Measurements from ENCODE around the gene RAP1GAP2. TPM values are rescaled to one million over a fixed set of nuclear protein-coding genes. Genes with fewer than 3 reads are reported as not detected.

RAP1GAP2 gene
- polyA plus RNA-seq, 4 donors, result 4.9 to 24.6 (median 8.4) TPM

DNA sequence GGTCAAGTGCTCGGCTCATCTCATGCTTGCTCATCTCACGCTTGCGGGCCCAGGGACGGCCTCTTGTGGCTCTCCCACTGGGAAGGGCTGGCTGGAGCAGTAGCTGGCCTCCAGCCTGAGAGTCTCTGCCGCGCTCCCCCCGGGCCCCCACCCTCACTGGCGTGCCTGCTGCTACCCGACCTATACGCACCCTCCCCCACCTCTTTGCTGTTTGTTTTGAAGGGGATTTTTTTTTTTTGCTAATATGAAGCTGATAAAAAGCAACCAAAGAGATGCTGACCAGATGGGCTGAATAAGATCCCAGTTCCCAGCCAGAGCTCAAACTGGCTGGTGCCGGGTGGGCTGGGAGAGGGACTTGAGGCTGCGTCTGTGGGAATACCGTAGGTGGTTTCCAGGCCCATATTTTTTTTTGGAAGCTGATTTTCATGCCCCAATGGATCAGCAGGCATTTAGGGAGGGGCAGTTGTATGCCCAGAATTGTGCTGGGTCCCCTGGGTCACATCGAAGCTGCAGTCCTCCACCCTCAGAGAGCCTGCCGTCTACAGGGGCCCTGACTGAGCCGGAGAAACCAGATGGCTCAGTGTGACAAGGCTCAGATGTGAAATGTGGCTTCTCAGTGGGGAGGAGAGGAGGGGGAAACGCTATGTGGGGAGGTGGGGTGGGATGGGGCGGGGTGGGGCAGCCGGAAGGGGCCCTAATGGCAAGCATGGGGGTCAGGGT, 115.0 kb downstream of the RAP1GAP2 start:
- H3K27ac ChIP-seq (ENCODE audit: low read depth in 1 of 3, low read length in 2 of 3), result no peak overlapping the region
- no peak overlapping the region for H3K4me3 ChIP-seq (ENCODE audit: low read depth in 1 of 3, low read length in 3 of 3)
- H3K4me1 ChIP-seq (ENCODE audit: control insufficient read depth in 3 of 3, insufficient read depth in 2 of 3, low read depth in 1 of 3, low read length in 2 of 3), result no peaks in the 10 kb centered on the region
- no peaks in the 10 kb centered on the region for H3K27me3 ChIP-seq (ENCODE audit: control insufficient read depth in 3 of 3, insufficient read depth in 3 of 3, low read length in 3 of 3)
- peaks cover 0 to 36% (median 0%) of the 10 kb centered on the region in 3 donors for H3K36me3 ChIP-seq (ENCODE audit: control insufficient read depth in 3 of 3, insufficient read depth in 2 of 3, low read depth in 1 of 3, low read length in 3 of 3)
- WGBS, 3 donors, result 55 to 80% (median 70%) methylated on average over 19 of the region's 19 CpGs
- H3K9me3 ChIP-seq (ENCODE audit: control insufficient read depth in 2 of 2, insufficient read depth in 1 of 2, low read depth in 1 of 2, low read length in 1 of 2), result peaks cover 0 to 4% of the 10 kb centered on the region in 2 donors
- DNase-seq (no peak), FAIRE-seq (no peak)

DNA sequence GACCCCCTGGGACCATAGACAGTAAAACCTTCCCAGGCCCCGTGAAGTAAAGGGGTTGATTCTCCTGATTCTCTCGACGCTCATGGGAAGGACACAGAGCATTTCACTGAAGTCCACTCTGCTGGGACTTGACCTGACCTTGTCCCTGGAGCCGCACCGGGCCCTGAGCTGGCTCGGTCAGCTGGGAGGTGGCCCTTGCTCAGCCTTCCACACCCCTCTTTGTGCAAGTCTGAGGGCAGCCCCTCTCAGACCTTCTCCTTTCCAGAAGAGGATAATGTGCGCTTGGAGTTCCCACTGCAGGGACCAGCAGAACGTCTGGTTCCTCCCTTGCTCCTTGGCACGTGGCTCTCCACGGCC, 115.5 kb downstream of the RAP1GAP2 start:
- peaks cover 0 to 4% of the 10 kb centered on the region in 2 donors for H3K9me3 ChIP-seq (ENCODE audit: control insufficient read depth in 2 of 2, insufficient read depth in 1 of 2, low read depth in 1 of 2, low read length in 1 of 2)

DNA sequence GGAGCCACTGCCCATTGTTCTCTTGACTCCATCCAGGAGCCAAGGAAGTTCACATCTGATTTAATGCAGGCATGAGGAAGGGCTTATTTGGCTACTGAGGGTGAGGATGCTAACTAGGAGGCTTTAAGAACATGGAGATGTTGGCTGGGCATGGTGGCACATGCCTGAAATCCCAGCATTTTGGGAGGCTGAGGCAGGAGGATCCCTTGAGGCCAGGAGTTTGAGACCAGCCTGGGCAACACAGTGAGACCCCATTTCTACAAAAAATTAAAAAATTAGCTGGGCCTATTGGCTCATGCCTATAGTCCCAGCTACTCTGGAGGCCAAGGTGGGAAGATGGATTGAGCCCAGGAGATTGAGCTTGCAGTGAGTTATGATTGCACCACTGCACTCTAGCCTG, 116.5 kb downstream of the RAP1GAP2 start:
- peaks cover 0 to 31% (median 0%) of the 10 kb centered on the region in 3 donors for H3K36me3 ChIP-seq (ENCODE audit: control insufficient read depth in 3 of 3, insufficient read depth in 2 of 3, low read depth in 1 of 3, low read length in 3 of 3)
- no peaks in the 10 kb centered on the region for H3K9me3 ChIP-seq (ENCODE audit: control insufficient read depth in 2 of 2, insufficient read depth in 1 of 2, low read depth in 1 of 2, low read length in 1 of 2)
- no peaks in the 10 kb centered on the region for H3K27me3 ChIP-seq (ENCODE audit: control insufficient read depth in 3 of 3, insufficient read depth in 3 of 3, low read length in 3 of 3)
- FAIRE-seq, result no peak
- H3K4me3 ChIP-seq (ENCODE audit: low read depth in 1 of 3, low read length in 3 of 3), result no peak overlapping the region
- H3K27ac ChIP-seq (ENCODE audit: low read depth in 1 of 3, low read length in 2 of 3), result no peak overlapping the region
- DNase-seq, result no peak
- H3K4me1 ChIP-seq (ENCODE audit: control insufficient read depth in 3 of 3, insufficient read depth in 2 of 3, low read depth in 1 of 3, low read length in 2 of 3), result no peaks in the 10 kb centered on the region

More for the DNA sequence above, 115.5 kb downstream of the RAP1GAP2 start:
- Histone ChIP-seq H3K27ac (ENCODE audit: low read depth in 1 of 3, low read length in 2 of 3) (no peak overlapping the region), H3K27me3 (ENCODE audit: control insufficient read depth in 3 of 3, insufficient read depth in 3 of 3, low read length in 3 of 3) (no peaks in the 10 kb centered on the region), H3K4me1 (ENCODE audit: control insufficient read depth in 3 of 3, insufficient read depth in 2 of 3, low read depth in 1 of 3, low read length in 2 of 3) (no peaks in the 10 kb centered on the region), H3K4me3 (ENCODE audit: low read depth in 1 of 3, low read length in 3 of 3) (no peak overlapping the region), H3K36me3 (ENCODE audit: control insufficient read depth in 3 of 3, insufficient read depth in 2 of 3, low read depth in 1 of 3, low read length in 3 of 3) (peaks cover 0 to 38% (median 0%) of the 10 kb centered on the region in 3 donors)
- FAIRE-seq (no peak), DNase-seq (no peak)
- 73 to 76% (median 74%) methylated on average over 7 to 10 of the region's 10 CpGs for WGBS, 3 donors

GRCh38 chr17:2916461-2916860, 120.2 kb downstream of the RAP1GAP2 start:
- Histone ChIP-seq H3K27ac (ENCODE audit: low read depth in 1 of 3, low read length in 2 of 3) (no peak overlapping the region), H3K27me3 (ENCODE audit: control insufficient read depth in 3 of 3, insufficient read depth in 3 of 3, low read length in 3 of 3) (no peaks in the 10 kb centered on the region), H3K4me1 (ENCODE audit: control insufficient read depth in 3 of 3, insufficient read depth in 2 of 3, low read depth in 1 of 3, low read length in 2 of 3) (no peaks in the 10 kb centered on the region), H3K4me3 (ENCODE audit: low read depth in 1 of 3, low read length in 3 of 3) (no peak overlapping the region), H3K36me3 (ENCODE audit: control insufficient read depth in 3 of 3, insufficient read depth in 2 of 3, low read depth in 1 of 3, low read length in 3 of 3) (peaks cover 0 to 22% (median 0%) of the 10 kb centered on the region in 3 donors), H3K9me3 (ENCODE audit: control insufficient read depth in 2 of 2, insufficient read depth in 1 of 2, low read depth in 1 of 2, low read length in 1 of 2) (no peaks in the 10 kb centered on the region)
- WGBS, 3 donors, result 92 to 97% (median 96%) methylated on average over 11 of the region's 11 CpGs
- FAIRE-seq, result no peak
- DNase-seq, result no peak

DNA sequence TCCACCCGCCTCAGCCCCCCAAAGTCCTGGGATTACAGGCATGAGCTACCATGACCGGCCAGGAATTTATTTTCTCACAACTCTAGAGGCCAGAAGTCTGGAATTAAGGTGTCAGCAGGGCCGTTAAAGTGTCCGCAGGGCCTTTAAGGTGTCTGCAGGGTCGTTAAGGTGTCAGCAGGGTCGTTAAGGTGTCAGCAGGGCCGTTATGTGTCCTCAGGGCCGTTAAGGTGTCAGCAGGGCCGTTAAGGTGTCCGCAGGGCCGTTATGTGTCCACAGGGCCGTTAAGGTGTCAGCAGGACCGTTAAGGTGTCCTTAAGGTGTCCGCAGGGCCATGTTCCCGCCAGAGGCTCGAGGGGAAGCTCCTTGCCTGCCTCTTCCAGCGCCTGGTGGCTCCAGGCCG, 125.2 kb downstream of the RAP1GAP2 start:
- Histone ChIP-seq H3K4me1 (ENCODE audit: control insufficient read depth in 3 of 3, insufficient read depth in 2 of 3, low read depth in 1 of 3, low read length in 2 of 3) (no peaks in the 10 kb centered on the region), H3K4me3 (ENCODE audit: low read depth in 1 of 3, low read length in 3 of 3) (no peak overlapping the region), H3K36me3 (ENCODE audit: control insufficient read depth in 3 of 3, insufficient read depth in 2 of 3, low read depth in 1 of 3, low read length in 3 of 3) (peaks cover 0 to 22% (median 0%) of the 10 kb centered on the region in 3 donors), H3K27me3 (ENCODE audit: control insufficient read depth in 3 of 3, insufficient read depth in 3 of 3, low read length in 3 of 3) (no peaks in the 10 kb centered on the region), H3K27ac (ENCODE audit: low read depth in 1 of 3, low read length in 2 of 3) (no peak overlapping the region), H3K9me3 (ENCODE audit: control insufficient read depth in 2 of 2, insufficient read depth in 1 of 2, low read depth in 1 of 2, low read length in 1 of 2) (no peaks in the 10 kb centered on the region)
- WGBS, 3 donors, result 69 to 76% (median 74%) methylated on average over 18 of the region's 18 CpGs
- no peak for FAIRE-seq
- DNase-seq, result no peak

DNA sequence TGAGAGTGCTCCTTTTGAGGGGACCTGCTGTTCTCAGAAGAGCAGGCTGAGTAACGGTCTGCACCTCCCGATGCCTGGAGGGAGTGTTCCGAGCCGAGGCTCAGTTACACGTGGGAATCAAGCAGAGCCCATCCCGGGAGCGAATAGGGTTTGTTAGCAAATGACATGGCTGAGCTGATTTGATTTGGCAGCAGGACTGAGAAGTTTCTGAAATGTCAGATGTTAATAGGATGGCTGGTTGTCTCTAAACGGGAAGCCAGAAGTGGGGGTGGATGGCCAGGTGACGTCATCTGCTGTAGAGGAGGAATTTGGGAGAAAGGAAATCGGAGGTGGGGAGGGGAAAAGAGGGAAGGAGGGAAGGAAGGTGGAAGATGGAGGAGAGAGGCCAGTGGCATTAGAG, 128.0 kb downstream of the RAP1GAP2 start:
- WGBS, 3 donors, result 52 to 76% (median 70%) methylated on average over 10 of the region's 10 CpGs
- no peaks in the 10 kb centered on the region for H3K27me3 ChIP-seq (ENCODE audit: control insufficient read depth in 3 of 3, insufficient read depth in 3 of 3, low read length in 3 of 3)
- no peaks in the 10 kb centered on the region for H3K4me1 ChIP-seq (ENCODE audit: control insufficient read depth in 3 of 3, insufficient read depth in 2 of 3, low read depth in 1 of 3, low read length in 2 of 3)
- no peak for FAIRE-seq
- peaks cover 0 to 3% of the 10 kb centered on the region in 2 donors for H3K9me3 ChIP-seq (ENCODE audit: control insufficient read depth in 2 of 2, insufficient read depth in 1 of 2, low read depth in 1 of 2, low read length in 1 of 2)
- no peak for DNase-seq
- no peak overlapping the region for H3K4me3 ChIP-seq (ENCODE audit: low read depth in 1 of 3, low read length in 3 of 3)
- no peak overlapping the region for H3K27ac ChIP-seq (ENCODE audit: low read depth in 1 of 3, low read length in 2 of 3)
- peaks cover 0 to 17% (median 0%) of the 10 kb centered on the region in 3 donors for H3K36me3 ChIP-seq (ENCODE audit: control insufficient read depth in 3 of 3, insufficient read depth in 2 of 3, low read depth in 1 of 3, low read length in 3 of 3)

GRCh38 chr17:2925011-2925410, 128.8 kb downstream of the RAP1GAP2 start:
- peaks cover 0 to 3% of the 10 kb centered on the region in 2 donors for H3K9me3 ChIP-seq (ENCODE audit: control insufficient read depth in 2 of 2, insufficient read depth in 1 of 2, low read depth in 1 of 2, low read length in 1 of 2)
- no peak overlapping the region for H3K4me3 ChIP-seq (ENCODE audit: low read depth in 1 of 3, low read length in 3 of 3)
- peaks cover 0 to under 1% (median 0%) of the 10 kb centered on the region in 3 donors for H3K4me1 ChIP-seq (ENCODE audit: control insufficient read depth in 3 of 3, insufficient read depth in 2 of 3, low read depth in 1 of 3, low read length in 2 of 3)
- H3K27ac ChIP-seq (ENCODE audit: low read depth in 1 of 3, low read length in 2 of 3), result no peak overlapping the region
- FAIRE-seq (no peak), DNase-seq (no peak)
- WGBS, 3 donors, result 83 to 85% (median 85%) methylated on average over 8 of the region's 8 CpGs
- H3K36me3 ChIP-seq (ENCODE audit: control insufficient read depth in 3 of 3, insufficient read depth in 2 of 3, low read depth in 1 of 3, low read length in 3 of 3), result peaks cover 0 to 22% (median 0%) of the 10 kb centered on the region in 3 donors
- H3K27me3 ChIP-seq (ENCODE audit: control insufficient read depth in 3 of 3, insufficient read depth in 3 of 3, low read length in 3 of 3), result no peaks in the 10 kb centered on the region

GRCh38 chr17:2926019-2926650, 129.9 kb downstream of the RAP1GAP2 start:
- no peak overlapping the region for H3K4me3 ChIP-seq (ENCODE audit: low read depth in 1 of 3, low read length in 3 of 3)
- peaks cover 0 to 3% of the 10 kb centered on the region in 2 donors for H3K9me3 ChIP-seq (ENCODE audit: control insufficient read depth in 2 of 2, insufficient read depth in 1 of 2, low read depth in 1 of 2, low read length in 1 of 2)
- H3K27ac ChIP-seq (ENCODE audit: low read depth in 1 of 3, low read length in 2 of 3), result no peak overlapping the region
- peaks cover 0 to 15% (median 0%) of the 10 kb centered on the region in 3 donors for H3K36me3 ChIP-seq (ENCODE audit: control insufficient read depth in 3 of 3, insufficient read depth in 2 of 3, low read depth in 1 of 3, low read length in 3 of 3)
- 79 to 80% (median 80%) methylated on average over 14 of the region's 14 CpGs for WGBS, 3 donors
- FAIRE-seq (no peak), DNase-seq (no peak)
- H3K27me3 ChIP-seq (ENCODE audit: control insufficient read depth in 3 of 3, insufficient read depth in 3 of 3, low read length in 3 of 3), result no peaks in the 10 kb centered on the region
- H3K4me1 ChIP-seq (ENCODE audit: control insufficient read depth in 3 of 3, insufficient read depth in 2 of 3, low read depth in 1 of 3, low read length in 2 of 3), result peaks cover 0 to 10% (median 0%) of the 10 kb centered on the region in 3 donors
